Left lobe of liver (tissue), 2 donors: Measurements from ENCODE around the gene SIRT3. TPM values are rescaled to one million over a fixed set of nuclear protein-coding genes. Genes with fewer than 3 reads are reported as not detected.
A peak's percentile ranks its signal among the peaks of the same experiment; 100 is the strongest.
"Not testable (repeated sequence)": the region's sequence is repeated elsewhere in the genome, so short reads cannot be mapped to it uniquely, and the experiment has no call there.

ENCODE experiments used
- ATAC-seq: fragments of 200-7000 bp; cut with Tn5 transposase; one replicate; pipeline ENCODE4 v1.9.1; 2020; ENCODE audit warnings: mild to moderate bottlenecking, moderate library complexity
- DNase-seq: peaks from one replicate; pipeline ENCODE4 v3.0.0-alpha.2; 2020; ENCODE audit warnings: low spot score
- total RNA-seq: library from RNA; stranded (reverse); gene quantifications from one replicate; pipeline ENCODE4 v1.2.1, GENCODE V29; 2021
- donor health status: DM: no; HTN: no; CAD: no; lungs with moderate emphysema.
- donor health status: DM: no; HTN: yes; CAD: no.

SIRT3 gene
- total RNA-seq, 1 donor from 2014 or later, result 21.4 TPM

DNA sequence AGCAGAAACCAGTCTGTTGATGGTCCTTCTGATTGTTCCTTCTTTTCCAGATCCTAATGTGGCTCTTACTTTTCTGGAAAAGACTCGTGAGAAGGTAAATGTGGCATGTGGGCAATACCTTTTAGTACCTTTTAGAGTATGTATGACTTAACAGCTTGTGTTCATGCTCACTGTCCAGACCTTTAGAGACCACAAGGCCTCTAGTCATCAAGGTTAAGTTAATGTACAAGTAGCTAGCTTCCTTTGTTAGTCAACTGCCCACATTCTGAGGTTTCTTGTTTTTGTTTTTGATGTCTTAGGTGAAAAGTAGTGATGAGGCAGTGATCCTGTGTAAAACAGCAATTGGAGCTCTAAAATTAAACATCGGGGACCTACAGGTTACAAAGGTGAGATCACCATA is 8.2 kb upstream of the SIRT3 start:
- ATAC-seq, result no peak
- DNase-seq, result no peak

DNA sequence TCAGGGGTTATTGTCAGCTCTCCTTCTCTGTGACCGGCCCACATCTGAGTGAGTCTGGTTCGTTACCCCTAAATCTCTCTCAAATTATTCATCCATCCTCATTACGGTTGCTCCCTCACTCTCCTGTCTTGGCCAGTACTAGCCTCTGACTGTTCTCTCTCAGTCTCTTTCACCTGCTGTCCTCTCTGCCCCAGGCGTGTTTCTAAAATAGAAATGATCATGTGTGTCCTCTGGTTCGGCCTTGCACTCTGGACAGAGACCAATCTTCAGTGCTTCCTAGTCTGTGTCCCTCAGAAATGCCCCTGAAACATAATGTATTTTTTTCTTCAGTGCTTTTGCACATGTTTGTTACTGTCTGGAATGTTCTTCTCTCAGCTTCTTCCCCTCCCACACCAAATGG is 5.5 kb upstream of the SIRT3 start:
- DNase-seq (peak; percentile 7), ATAC-seq (no peak)

DNA sequence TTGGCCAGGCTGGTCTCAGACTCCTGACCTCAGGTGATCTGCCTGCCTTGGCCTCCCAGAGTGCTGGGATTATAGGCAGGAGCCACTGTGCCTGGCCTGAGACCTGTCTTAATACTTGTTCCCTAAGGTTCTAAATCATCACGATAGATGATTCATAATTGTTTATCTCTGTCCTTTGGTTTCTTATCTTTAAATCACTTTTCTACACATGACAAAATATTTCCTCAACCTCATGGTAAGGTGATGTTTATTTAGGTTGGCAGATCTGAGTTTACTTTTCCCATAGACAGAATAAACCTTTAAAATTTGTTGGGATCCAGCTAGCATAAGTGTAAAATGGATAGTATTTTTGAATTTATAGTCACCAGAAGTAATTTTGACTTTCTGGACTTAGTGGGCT is 4.2 kb upstream of the SIRT3 start:
- no peak for ATAC-seq
- DNase-seq, result peak; percentile 6

DNA sequence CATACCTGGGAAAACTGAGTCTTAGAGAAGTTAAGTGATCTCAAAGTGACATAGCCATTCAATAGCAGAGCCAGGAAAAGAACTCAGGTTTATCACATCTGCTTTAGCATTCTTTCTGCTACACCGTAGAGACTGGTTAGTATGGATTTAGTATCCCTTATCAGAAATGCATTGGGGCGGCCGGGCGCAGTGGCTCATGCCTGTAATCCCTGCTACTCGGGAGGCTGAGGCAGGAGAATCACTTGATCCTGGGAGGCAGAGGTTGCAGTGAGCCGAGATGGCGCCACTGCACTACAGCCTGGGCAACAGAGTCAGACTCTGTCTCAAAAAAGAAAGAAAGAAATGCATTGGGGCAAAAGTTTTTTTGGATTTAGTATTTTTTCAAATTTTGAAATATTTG is 2.2 kb upstream of the SIRT3 start:
- DNase-seq, ATAC-seq: not testable (repeated sequence)

DNA sequence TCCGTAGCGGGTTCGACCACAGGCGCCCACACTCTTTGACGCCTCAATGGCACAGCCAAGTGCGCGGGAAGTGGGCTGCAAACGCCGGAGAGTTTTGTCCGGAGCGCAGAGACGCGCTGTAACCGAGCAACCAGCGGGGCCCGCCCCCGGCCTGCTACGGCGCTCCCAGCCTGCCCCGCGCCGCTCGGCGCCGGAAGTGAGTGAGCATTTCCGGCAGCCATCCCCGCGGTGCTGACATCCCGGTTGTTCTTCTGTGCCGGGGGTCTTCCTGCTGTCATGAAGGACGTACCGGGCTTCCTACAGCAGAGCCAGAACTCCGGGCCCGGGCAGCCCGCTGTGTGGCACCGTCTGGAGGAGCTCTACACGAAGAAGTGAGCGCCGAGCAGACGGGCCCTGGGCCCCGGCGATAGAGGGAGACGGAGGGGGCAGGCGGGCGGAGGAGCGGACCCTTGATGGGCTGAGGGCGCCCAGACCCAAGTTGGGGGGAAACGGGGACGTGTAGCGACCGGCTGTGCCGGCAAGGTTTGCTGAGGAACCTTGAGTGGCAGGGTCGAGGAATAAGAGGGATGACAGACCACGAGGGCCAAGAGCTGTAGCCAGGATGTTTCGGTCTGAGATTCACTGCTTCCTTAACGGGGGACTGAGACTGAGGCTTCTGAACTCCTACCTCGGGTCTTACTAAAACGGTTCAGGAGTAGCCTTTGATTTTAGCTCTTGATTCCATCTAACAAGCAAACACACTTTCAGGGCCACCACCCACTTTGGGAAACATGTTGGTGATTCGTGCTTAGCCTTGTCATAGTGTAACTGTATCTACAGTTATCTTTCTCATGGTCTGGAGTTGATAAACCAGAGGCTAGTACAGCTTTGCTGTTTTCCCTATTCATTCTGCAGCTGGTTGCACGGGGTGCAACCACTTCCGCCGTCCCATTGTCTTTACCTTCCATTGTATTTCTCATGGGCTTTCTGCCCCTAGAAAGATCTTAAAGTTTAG is 929 bp upstream of the SIRT3 start, which contains the start of gene PSMD13:
PSMD13 (plus strand) TSS at position 203 of the 994 bp plus-strand sequence; CDS start at position 277, 74 bp downstream.
- ATAC-seq (peak; percentile 90), DNase-seq (peak; percentile 88)

DNA sequence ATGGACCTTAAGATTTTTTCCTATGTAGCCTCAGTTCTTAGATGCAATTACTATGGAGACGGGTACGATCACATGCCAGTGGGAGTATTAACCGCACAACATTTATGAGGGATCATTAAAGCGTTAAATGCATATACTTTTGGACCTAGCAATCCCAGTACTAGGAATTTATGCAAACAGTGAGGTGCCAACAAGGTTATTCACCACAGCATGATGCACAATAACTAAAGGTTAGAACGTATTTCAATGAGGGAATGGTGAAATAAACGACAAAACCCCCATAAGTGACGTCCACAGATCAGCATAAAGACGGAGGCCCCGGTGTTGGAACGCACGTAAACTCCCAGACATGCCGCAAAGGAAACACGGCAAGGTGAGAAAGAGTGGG is 539 bp downstream of the SIRT3 start:
- ATAC-seq, result peak; percentile 7
- no peak for DNase-seq

DNA sequence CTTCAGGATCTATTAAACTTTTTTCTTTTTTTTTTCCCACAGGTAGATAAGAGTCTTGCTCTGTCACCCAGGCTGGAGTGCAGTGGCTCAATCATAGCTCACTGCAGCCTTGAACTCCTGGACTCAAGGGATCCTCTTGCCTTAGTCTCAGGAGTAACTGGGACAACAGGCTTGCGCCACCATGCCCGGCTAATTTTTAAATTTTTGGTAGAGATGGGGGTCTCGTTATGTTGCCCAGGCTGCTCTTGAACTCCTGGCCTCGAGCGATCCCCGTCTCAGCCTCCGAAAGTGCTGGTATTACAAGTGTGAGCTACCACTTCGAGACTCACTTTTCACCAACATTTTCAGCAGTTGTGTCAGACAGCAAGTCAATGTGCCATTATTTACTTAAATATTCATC is 962 bp downstream of the SIRT3 start:
- ATAC-seq (no peak), DNase-seq (no peak)

DNA sequence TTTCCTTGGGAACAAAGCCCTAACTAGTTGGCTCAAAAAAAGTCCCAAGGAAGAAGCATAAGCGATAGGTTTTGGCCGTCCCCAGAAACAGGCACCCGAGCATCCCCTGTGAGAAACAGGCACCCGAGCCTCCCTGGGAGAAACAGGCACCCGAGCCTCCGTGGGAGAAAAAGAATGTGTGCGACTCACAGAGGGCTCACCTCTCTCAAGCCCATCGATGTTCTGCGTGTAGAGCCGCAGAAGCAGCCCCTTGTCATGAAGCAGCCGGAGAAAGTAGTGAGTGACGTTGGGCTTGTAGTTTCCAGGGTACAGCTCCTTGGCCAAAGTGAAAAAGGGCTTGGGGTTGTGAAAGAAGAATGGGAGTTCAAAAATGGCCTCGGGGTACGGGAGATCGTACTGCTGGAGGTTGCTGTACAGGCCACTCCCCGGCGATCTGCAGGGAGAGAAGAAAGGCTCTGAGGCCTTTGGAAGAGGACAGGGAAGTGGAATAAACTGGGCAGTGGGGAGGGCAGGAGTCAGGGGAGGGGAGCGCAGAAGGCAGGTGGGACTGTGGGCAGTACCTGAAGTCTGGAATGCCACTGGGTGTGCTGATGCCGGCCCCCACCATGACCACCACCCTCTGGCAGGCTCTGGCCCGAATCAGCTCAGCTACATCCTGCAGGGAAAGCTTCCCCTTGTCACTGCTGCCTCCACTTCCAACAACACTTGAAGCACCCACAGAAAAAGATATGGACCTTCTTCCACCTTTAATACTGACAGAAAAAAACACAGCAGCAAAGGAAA is 3.2 kb downstream of the SIRT3 start:
- no peak for DNase-seq

DNA sequence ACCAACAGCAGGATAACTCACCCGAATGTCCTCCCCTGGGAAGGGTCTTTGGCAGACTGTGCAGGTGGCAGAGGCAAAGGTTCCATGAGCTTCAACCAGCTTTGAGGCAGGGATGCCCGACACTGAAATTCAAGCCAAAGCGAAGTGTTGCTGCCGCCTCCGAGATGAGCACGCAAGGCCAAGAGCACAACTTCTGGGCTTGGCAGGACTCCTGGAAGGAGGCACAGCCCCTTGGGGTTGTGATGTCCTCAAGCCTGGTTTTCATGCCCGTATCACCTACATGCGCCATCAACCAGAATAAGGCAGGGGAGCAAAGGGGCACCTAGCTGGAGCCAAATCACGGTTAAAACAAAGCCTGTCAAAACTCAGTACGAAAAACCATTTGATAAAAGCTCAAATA is 5.7 kb downstream of the SIRT3 start:
- ATAC-seq (no peak), DNase-seq (peak; percentile 37)

More for the DNA sequence above, 3.2 kb downstream of the SIRT3 start:
- no peak for ATAC-seq

DNA sequence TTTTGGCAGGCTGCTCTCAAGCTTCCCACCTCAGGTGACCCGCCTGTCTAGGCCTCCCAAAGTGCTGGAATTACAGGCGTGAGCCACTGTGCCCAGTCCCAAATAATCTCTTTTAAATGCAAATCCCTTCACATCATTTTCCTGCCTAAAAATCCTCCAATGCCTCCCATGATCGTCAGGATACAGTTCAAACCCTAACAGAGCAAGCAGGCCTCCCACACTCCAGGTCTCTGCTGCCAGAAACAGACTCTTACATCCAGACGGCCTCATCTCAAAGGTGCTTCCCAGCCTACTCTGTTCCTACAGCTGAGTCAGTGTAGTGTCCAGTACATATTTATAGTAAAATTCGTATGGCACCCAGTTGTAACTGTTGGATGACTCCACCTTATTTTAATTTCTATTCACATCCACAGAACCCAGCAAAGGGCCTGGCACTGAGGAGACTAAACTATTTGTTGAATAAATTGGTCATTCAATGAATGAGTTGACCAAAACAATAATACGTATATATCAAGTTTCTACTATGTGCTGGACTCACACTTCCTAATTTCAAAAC is 8.2 kb downstream of the SIRT3 start:
- ATAC-seq, result no peak
- peak; percentile 15 for DNase-seq

DNA sequence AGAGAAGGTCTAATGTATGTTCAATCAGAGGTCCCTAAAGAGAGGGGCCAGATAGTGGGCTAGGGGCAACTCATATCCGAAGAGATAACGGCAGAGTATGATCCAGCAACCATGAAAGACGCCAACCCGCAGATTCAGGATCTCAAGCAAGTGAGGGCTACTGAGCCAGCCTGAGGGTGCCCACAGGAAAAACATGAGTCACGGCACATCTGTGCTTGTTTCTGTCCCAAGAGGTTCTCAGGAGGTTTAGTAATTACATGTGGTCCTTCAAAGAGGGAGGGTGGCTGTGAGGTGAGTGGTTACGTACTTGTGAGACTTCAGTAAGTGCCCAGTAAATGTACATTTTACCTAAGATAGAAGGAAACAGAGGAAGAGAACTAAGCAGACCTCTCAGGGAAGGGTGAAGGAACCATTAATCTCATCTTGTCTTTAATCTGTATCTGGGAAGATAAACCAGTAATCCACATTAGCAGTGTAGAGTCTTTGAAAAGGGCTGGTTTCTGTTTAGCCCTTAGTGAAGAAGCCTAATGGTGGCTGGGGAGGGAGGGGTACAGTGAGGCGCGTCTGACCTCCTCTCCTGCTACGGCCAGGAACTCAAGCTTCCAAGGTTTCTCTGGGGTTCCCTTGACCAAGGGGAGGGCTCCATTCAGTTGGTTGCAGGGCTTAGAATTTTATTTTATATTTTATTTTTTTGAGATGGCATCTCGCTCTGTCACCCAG is 10.2 kb downstream of the SIRT3 start:
- DNase-seq (no peak), ATAC-seq (no peak)

DNA sequence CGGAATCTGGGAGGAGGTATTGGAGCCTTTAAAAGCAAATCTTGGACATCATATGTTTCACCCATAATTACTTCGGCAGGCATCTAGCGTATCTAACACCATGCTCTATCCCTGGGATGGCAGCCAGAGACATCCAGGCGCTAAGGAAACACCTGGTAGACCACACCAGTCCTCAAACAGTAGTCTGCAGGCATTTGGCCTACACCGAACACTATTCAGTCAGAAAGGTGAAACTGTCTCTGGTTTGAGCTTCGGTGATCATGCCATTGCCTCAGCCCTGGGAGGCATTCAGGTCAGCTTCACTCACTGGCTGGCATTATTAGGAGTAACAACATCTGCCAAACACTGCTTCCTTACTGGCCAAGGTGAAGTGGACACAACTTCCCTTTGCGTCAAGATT is 11.7 kb downstream of the SIRT3 start:
- DNase-seq, result no peak
- ATAC-seq, result no peak

DNA sequence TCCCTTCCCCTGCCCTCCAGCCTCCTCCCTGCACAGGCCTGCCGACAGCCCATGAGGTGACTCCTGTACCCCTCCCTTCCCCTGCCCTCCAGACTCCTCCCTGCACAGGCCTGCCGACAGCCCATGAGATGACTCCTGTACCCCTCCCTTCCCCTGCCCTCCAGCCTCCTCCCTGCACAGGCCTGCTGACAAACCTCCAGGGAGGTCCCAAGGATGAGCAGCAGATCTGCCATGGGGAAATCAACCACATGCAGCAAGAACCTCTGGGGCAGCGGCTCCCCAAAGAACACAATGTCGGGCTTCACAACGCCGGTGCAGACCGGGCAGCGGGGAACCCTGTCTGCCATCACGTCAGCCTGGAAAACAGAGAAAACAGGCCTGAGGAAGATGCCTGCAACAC is 12.3 kb downstream of the SIRT3 start:
- ATAC-seq, result no peak
- peak; percentile 38 for DNase-seq

DNA sequence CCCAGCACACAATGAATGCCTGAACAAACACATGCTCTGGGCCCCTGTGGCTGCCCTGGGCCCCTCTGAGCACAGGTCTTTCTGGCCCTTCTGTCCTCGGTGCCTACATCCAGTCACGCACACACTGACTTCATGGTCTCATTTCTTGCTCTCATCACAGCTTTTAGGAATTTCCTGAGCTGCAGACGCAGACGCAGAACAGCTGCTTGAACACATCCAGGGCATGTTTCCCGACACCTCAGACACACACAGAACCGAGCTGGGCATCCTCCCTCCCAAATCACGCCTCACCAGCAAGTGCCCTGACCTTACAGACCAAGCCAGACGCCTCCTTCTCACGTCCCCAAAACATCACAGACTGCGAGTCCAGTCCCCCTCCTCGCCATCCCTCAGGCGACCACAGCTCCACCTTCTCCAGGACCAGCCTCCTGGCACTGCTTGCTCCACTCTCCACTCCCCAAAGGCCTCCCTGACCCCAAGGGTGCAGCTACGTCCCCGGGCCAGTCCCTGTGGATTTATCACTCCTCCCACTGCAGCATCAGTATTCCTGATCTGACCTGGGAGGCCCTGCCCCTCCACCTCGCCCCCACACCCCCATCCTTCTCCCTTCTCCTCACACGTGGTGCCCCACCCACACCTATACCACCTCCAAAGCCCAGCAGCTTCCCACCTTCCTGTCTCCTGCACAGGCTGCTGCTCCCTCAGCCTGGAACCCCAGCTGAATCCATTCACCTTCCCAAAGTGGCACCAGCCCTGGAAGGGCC is 12.9 kb downstream of the SIRT3 start:
- ATAC-seq (no peak), DNase-seq (peak; percentile 29)

DNA sequence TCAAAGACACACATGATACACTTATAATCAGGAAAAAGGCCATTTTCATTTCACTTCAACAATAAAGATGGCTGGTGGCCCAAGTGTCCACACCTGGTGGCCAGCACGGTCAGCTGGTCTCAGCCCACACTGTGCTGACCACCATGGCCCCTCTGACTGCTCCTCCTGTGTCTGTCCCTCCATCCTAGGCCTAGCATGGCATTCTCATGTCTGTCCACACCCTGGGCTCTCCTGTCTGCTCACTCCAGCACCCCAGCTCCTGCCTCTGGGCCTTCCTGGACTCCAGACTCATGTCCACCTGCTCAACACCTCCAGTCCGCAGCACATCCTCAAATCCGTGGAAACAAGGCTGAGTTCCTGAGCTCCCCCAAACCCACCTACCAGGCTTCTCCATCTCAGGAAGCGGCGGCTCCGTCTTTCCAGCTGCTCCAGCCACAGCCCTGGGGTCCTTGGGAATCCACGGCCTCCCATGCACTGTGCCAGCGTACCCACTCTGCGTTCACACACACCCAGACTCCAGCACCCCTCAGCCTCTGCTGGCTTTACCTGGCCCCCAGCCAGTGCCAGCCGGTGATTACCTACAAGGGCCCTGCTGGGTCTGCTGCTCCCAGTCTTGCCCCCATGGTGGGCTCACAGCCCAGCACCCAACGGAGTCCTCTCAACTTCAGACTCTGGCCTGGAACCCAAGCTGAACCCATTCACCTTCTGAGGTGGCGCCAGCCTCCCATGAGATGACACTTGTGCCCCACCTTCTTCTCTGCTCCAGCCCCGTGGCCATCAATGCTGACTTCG is 13.9 kb downstream of the SIRT3 start:
- no peak for DNase-seq
- ATAC-seq, result no peak

DNA sequence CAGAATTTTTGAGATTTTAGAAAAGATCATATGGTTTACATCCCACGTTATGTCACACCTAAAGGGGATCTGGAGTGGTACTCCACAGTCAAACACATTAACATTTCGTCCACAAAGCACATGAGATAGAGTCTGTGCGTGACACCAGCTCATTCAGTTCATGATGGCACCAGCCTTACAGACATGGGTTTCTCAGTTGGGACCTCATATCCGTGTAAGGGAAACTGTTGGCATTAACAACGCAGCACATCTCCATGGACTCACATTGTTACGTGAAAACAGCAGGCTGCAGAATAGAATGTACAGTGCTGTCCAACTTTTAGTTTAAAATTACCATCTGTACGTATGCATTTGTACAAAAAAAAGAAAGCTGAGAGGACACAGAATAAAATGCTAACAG is 14.6 kb downstream of the SIRT3 start:
- no peak for DNase-seq
- ATAC-seq, result no peak

DNA sequence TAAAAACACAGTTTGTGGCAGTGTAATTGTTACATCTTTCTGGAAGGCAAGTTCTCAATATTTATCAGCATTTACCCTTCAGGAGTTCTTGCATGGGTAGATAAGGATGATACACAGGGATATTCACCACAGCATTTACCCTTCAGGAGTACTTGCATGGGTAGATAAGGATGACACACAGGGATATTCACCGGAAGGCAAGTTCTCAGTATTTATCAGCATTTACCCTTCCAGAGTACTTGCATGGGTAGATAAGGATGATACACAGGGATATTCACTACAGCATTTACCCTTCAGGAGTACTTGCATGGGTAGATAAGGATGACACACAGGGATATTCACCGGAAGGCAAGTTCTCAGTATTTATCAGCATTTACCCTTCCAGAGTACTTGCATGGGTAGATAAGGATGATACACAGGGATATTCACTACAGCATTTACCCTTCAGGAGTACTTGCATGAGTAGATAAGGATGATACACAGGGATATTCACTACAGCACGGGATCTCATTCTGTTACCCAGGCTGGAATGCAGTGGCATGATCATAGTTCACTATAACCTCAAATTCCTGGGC is 15.4 kb downstream of the SIRT3 start:
- not testable (repeated sequence) for DNase-seq, ATAC-seq

DNA sequence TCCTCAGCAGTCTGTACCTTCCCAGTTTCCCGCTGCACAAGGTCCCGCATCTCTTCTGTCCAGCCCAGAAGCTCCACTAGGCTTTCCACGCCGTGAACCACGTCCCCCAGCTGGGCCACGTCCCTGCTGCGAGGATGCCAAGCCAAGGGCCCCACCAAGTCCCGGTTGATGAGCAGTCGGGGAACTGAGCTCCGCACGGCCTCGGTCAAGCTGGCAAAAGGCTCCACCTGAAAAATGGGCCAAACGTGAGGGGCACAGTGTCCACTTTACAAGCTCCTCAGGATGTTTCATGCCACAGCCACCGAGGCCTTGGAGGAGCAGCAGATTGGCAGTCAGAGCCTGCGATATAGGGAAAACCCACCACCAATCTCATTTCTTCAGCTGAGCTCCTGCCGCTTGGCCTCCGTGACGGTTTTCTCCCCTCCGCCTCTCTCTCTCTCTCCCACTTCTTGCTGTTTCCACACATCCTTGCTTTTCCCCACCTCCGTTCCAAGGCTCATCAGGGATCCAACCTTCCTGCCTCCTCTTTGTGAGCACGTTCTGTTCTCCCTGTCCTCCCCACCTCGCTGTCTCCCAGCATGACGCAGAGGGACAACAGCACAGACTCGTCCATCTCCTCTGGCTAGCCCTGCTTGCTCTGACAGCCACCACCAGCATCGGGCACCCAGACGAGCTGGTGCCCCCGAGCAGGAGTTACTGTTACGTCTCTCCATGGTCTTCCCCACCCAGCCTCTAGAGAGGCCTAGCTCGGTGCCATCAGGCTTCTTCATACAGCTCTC is 17.1 kb downstream of the SIRT3 start:
- ATAC-seq, result no peak
- peak; percentile 36 for DNase-seq
